Left colon (tissue), 2 donors: ENCODE measurements around the gene HEYL. TPM values are rescaled to one million over a fixed set of nuclear protein-coding genes. Genes with fewer than 3 reads are reported as not detected.
A peak's percentile ranks its signal among the peaks of the same experiment; 100 is the strongest.

Source experiments
- ATAC-seq: fragments of 200-7000 bp; cut with Tn5 transposase; one replicate; pipeline ENCODE4 v1.9.1; 2020; ENCODE audit warnings: mild to moderate bottlenecking, moderate library complexity
- DNase-seq, 2 donors: peaks; one replicate each; pipeline ENCODE4 v3.0.0-alpha.2; 2020
- intact Hi-C, 2 donors: fragments of 100-400 bp; cut with DNase I in 1 of 2; cut with micrococcal nuclease in 1 of 2; formaldehyde crosslinking; loops; one replicate each; pipeline versions ENCODE4 v1.11.2 to v1.14.0; 2022; cut with DNase I, micrococcal nuclease
- total RNA-seq, 2 donors: library from RNA; stranded (reverse); fragmentation: NEBNext Ultra II Directional; extraction: Animal tissue kit (Norgen Biotek cat#: 25700); gene quantifications; one replicate each; pipeline ENCODE4 v1.2.1, GENCODE V29; 2021
- donor health status: DM: no; HTN: no; CAD: no.
- donor health status: DM: yes; HTN: yes; CAD: no.

HEYL gene
- total RNA-seq, 2 donors from 2014 or later = 1.3 to 1.9 TPM

- intact Hi-C loops = no loop called here
- ATAC-seq = peak; percentile 60
- DNase-seq = peak in 1 of 2 donors; percentile 42
Measured at GRCh38 chr1:39574646-39575045, 64.8 kb downstream of the HEYL start.

Other genes starting within 250 kb of the HEYL start
- 1 to 10 TPM; 4.4 to 6.8 TPM for gene BMP8A, start 148.0 kb downstream of the HEYL start, total RNA-seq
- 100 to 1,000 TPM; 127 to 131 TPM for gene PABPC4, start 62.9 kb downstream of the HEYL start, total RNA-seq
- not detected for gene NT5C1A, start 32.5 kb upstream of the HEYL start, total RNA-seq
- under 1 TPM in 1 of 2 donors, not detected in 1; 0.06 TPM for gene HPCAL4, start 51.8 kb upstream of the HEYL start, total RNA-seq
- 10 to 100 TPM; 33.5 to 38.4 TPM for gene PPIE, start 99.2 kb upstream of the HEYL start, total RNA-seq
- gene OXCT2, start 131.7 kb upstream of the HEYL start, total RNA-seq = 1 to 10 TPM; 1.4 to 3.0 TPM
- gene BMP8B, start 149.2 kb upstream of the HEYL start, total RNA-seq = 10 to 100 TPM; 11.1 to 20.2 TPM
- 10 to 100 TPM; 12.1 to 17.0 TPM for gene TRIT1, start 243.9 kb upstream of the HEYL start, total RNA-seq